Breast epithelium (tissue), 4 donors: ENCODE results near the gene TLL2. TPM values are rescaled to one million over a fixed set of nuclear protein-coding genes. Genes with fewer than 3 reads are reported as not detected.

Source experiments
- DNase-seq, 2 donors: peaks; one replicate each; pipeline ENCODE4 v3.0.0-alpha.2; 2019; ENCODE audit warnings: low spot score in 2 of 2
- H3K27ac ChIP-seq, 2 donors: fragments of 200-600 bp; sonication (generic) in 1 of 2; one replicate each; pipeline ENCODE4 v1.5.1; 2016 to 2019; ENCODE audit warnings: mild to moderate bottlenecking in 1 of 2
- H3K27me3 ChIP-seq, 2 donors: fragments of 200-600 bp; sonication (generic) in 1 of 2; one replicate each; pipeline versions ENCODE4 v1.5.1 to v1.6.0; 2017 to 2019; ENCODE audit warnings: control low read depth in 1 of 2, mild to moderate bottlenecking in 1 of 2
- H3K36me3 ChIP-seq: fragments of 200-600 bp; one replicate; pipeline ENCODE4 v1.5.1; 2019
- H3K4me1 ChIP-seq, 2 donors: fragments of 200-600 bp; sonication (generic); one replicate each; pipeline ENCODE4 v1.5.1; 2016 to 2019; ENCODE audit warnings: control low read depth in 1 of 2
- H3K4me3 ChIP-seq, 3 donors: fragments of 200-600 bp; sonication (generic); 1 replicate in 2 of 3; 2 replicates in 1 of 3; pipeline ENCODE4 v1.5.1; 2016 to 2019; ENCODE audit warnings: mild to moderate bottlenecking in 3 of 3, moderate library complexity in 2 of 3
- H3K9me3 ChIP-seq, 2 donors: fragments of 200-600 bp; sonication (generic) in 1 of 2; one replicate each; pipeline ENCODE4 v1.5.1; 2016 to 2019; ENCODE audit warnings: control low read depth in 1 of 2
- CTCF ChIP-seq, 3 donors: fragments of 450-650 bp; IDR thresholded peaks; one replicate each; pipeline ENCODE4 v1.5.1; 2016 to 2017; ENCODE audit warnings: antibody characterized with exemption in 3 of 3, mild to moderate bottlenecking in 3 of 3, moderate library complexity in 3 of 3
- POLR2A ChIP-seq: fragments of 450-650 bp; IDR thresholded peaks from one replicate; pipeline ENCODE4 v1.6.1; 2016; ENCODE audit warnings: antibody characterized with exemption, mild to moderate bottlenecking, moderate library complexity
- POLR2AphosphoS5 ChIP-seq, 3 donors: sonication (generic); formaldehyde crosslinking; IDR thresholded peaks; one replicate each; pipeline ENCODE4 v1.6.1; 2017; ENCODE audit warnings: antibody characterized with exemption in 3 of 3
- intact Hi-C: fragments of 100-400 bp; cut with DNase I; formaldehyde crosslinking; loops from one replicate; pipeline ENCODE4 v1.15.1; 2023; ENCODE audit warnings: low total_unique reads
- total RNA-seq, 3 donors: library from RNA; depleted of rRNA; stranded (reverse); fragments of >200 nt; gene quantifications; one replicate each; pipeline ENCODE4 v1.1.0, GENCODE V29; 2016

The TLL2 gene
- total RNA-seq, 3 donors from 2014 or later: under 0.01 TPM; not detected in 2

- H3K27ac ChIP-seq: no peak overlapping the region
- intact Hi-C loops: no loop called here
- H3K9me3 ChIP-seq: no peaks in the 10 kb centered on the region
- no peak for TF ChIP-seq POLR2AphosphoS5 (IDR thresholded peaks at IDR 0.05)
- TF ChIP-seq CTCF (IDR thresholded peaks at IDR 0.05): no peak
- TF ChIP-seq POLR2A: no peak
- no peak overlapping the region for H3K4me3 ChIP-seq
- no peaks in the 10 kb centered on the region for H3K36me3 ChIP-seq
- no peak for DNase-seq
- H3K4me1 ChIP-seq: no peaks in the 10 kb centered on the region
- peaks cover 0 to 5% of the 10 kb centered on the region in 2 donors for H3K27me3 ChIP-seq
Observed at GRCh38 chr10:96456296-96456840, 57.4 kb downstream of the TLL2 start.

GRCh38 chr10:96453856-96454583 is 59.7 kb downstream of the TLL2 start:
- no peaks in the 10 kb centered on the region for H3K9me3 ChIP-seq
- DNase-seq: no peak
- H3K36me3 ChIP-seq: no peaks in the 10 kb centered on the region
- no peak overlapping the region for H3K4me3 ChIP-seq
- intact Hi-C loops: no loop called here
- no peaks in the 10 kb centered on the region for H3K4me1 ChIP-seq
- TF ChIP-seq POLR2A: no peak
- TF ChIP-seq CTCF (IDR thresholded peaks at IDR 0.05): no peak
- TF ChIP-seq POLR2AphosphoS5 (IDR thresholded peaks at IDR 0.05): no peak
- no peak overlapping the region for H3K27ac ChIP-seq
- H3K27me3 ChIP-seq: peaks cover 0 to 5% of the 10 kb centered on the region in 2 donors

GRCh38 chr10:96452494-96453153 is 61.1 kb downstream of the TLL2 start:
- H3K27ac ChIP-seq: no peak overlapping the region
- intact Hi-C loops: no loop called here
- DNase-seq: no peak
- peaks cover 0 to 5% of the 10 kb centered on the region in 2 donors for H3K27me3 ChIP-seq
- no peak for TF ChIP-seq CTCF (IDR thresholded peaks at IDR 0.05)
- TF ChIP-seq POLR2A: no peak
- TF ChIP-seq POLR2AphosphoS5 (IDR thresholded peaks at IDR 0.05): no peak
- no peak overlapping the region for H3K4me3 ChIP-seq
- H3K9me3 ChIP-seq: no peaks in the 10 kb centered on the region
- no peaks in the 10 kb centered on the region for H3K4me1 ChIP-seq
- H3K36me3 ChIP-seq: no peaks in the 10 kb centered on the region

- no peak for TF ChIP-seq POLR2AphosphoS5 (IDR thresholded peaks at IDR 0.05)
- no peak for TF ChIP-seq CTCF (IDR thresholded peaks at IDR 0.05)
- no peak for TF ChIP-seq POLR2A
- no peak overlapping the region for H3K27ac ChIP-seq
- H3K4me3 ChIP-seq: no peak overlapping the region
- no peak for DNase-seq
- no peaks in the 10 kb centered on the region for H3K9me3 ChIP-seq
- intact Hi-C loops: no loop called here
- H3K27me3 ChIP-seq: no peaks in the 10 kb centered on the region
- H3K4me1 ChIP-seq: no peaks in the 10 kb centered on the region
- H3K36me3 ChIP-seq: no peaks in the 10 kb centered on the region
Observed at GRCh38 chr10:96450529-96451207, 63.1 kb downstream of the TLL2 start.
